Measurements from ENCODE around the gene TNFAIP6.
"Not testable (repeated sequence)": the region's sequence is repeated elsewhere in the genome, so short reads cannot be mapped to it uniquely, and the experiment has no call there.

TNFAIP6 gene, protein sequence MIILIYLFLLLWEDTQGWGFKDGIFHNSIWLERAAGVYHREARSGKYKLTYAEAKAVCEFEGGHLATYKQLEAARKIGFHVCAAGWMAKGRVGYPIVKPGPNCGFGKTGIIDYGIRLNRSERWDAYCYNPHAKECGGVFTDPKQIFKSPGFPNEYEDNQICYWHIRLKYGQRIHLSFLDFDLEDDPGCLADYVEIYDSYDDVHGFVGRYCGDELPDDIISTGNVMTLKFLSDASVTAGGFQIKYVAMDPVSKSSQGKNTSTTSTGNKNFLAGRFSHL

DNA sequence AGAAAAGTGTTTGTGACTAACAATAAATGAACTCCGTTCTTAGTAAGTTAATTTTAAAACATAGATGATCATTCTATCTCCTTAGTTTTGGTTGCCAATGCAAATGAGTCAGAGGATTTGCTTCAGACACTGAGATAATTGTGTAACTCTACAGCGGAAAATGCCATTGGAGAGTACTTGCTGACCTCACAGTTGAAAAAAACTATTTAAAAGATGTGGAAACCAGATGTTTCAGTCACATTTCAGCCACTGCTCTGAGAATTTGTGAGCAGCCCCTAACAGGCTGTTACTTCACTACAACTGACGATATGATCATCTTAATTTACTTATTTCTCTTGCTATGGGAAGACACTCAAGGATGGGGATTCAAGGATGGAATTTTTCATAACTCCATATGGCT is at the start of gene TNFAIP6:
TNFAIP6 (plus strand) TSS at position 234 of the 400 bp plus-strand sequence; CDS start at position 309, 75 bp downstream.
- H3K27me3 ChIP-seq (ENCODE audit: control insufficient read depth, insufficient read depth, low read length), result no peaks in the 10 kb centered on the region
- H3K4me3 ChIP-seq (ENCODE audit: low read length), result no peak within 1 kb of the TSS
- H3K4me1 ChIP-seq (ENCODE audit: control insufficient read depth, insufficient read depth, low read length), result no peaks in the 10 kb centered on the region
- H3K9me3 ChIP-seq (ENCODE audit: control insufficient read depth, low read length), result no peaks in the 10 kb centered on the region
- H3K9ac ChIP-seq (ENCODE audit: low read length), result no peak within 1 kb of the TSS
- H3K36me3 ChIP-seq (ENCODE audit: control insufficient read depth, insufficient read depth, low read length), result no peaks in the 10 kb centered on the region

DNA sequence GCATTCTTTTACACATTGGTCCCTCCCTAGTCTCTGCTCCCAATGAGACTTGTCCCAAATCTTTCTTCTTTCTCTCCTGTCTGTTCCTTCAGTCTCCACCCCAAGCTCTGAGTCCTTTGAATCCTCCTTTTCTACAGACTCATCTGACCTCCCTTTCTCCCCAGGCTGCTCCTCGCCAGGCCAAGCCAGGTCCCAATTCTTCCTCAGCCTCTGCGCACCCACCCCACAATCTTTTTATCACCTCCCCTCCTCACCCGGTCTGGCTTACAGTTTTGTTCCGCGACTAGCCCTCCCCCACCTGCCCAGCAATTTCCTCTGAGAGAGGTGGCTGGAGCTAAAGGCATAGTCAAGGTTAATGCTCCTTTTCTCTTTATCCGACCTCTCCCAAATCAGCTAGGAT is 47.1 kb upstream of the TNFAIP6 start:
- not testable (repeated sequence) for H3K4me1 ChIP-seq (ENCODE audit: control insufficient read depth, insufficient read depth, low read length); H3K9me3 ChIP-seq (ENCODE audit: control insufficient read depth, low read length); H3K4me3 ChIP-seq (ENCODE audit: low read length); H3K27me3 ChIP-seq (ENCODE audit: control insufficient read depth, insufficient read depth, low read length); H3K9ac ChIP-seq (ENCODE audit: low read length); H3K36me3 ChIP-seq (ENCODE audit: control insufficient read depth, insufficient read depth, low read length)

DNA sequence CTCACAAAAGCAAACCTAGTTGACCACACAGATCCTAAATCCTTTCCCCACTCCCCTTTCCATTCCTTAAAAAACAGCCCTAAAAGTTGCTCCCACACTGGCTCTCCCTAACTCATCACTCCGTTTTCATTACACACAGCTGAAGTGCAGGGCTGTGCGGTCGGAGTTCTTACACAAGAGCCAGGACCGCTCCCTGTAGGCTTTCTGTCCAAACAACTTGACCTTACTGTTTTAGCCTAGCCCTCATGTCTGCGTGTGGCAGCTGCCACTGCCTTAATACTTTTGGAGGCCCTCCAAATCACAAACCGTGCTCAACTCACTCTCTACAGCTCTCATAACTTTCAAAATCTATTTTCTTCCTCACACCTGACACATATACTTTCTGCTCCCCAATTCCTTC is 45.0 kb upstream of the TNFAIP6 start:
- not testable (repeated sequence) for H3K27me3 ChIP-seq (ENCODE audit: control insufficient read depth, insufficient read depth, low read length); H3K4me1 ChIP-seq (ENCODE audit: control insufficient read depth, insufficient read depth, low read length); H3K36me3 ChIP-seq (ENCODE audit: control insufficient read depth, insufficient read depth, low read length); H3K9ac ChIP-seq (ENCODE audit: low read length); H3K9me3 ChIP-seq (ENCODE audit: control insufficient read depth, low read length); H3K4me3 ChIP-seq (ENCODE audit: low read length)

DNA sequence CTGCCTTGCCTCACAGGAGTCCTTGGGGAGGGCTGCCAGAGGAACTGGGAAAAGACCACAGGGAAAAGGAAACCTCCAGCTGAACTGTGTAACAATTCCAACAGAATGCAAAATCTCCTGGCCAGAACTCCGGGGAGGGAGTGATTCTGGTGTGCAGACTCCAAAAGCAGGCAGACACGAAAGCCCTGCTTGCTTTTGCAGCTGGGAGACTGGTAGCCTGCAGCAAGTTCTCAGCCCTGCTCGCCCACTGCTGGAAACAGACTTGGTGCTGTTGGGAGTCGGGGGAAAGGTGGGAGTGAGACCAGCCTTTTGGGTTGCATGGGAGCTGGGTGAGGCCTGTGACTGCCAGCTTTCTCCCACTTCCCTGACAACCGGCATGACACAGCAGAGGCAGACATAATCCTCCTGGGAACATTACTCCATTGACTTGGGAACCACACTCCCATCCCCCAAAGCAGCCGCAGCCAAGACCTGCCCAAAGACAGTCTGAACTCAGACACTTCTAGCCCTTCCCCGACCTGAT is 42.0 kb upstream of the TNFAIP6 start:
- H3K9me3 ChIP-seq (ENCODE audit: control insufficient read depth, low read length), result no peaks in the 10 kb centered on the region

DNA sequence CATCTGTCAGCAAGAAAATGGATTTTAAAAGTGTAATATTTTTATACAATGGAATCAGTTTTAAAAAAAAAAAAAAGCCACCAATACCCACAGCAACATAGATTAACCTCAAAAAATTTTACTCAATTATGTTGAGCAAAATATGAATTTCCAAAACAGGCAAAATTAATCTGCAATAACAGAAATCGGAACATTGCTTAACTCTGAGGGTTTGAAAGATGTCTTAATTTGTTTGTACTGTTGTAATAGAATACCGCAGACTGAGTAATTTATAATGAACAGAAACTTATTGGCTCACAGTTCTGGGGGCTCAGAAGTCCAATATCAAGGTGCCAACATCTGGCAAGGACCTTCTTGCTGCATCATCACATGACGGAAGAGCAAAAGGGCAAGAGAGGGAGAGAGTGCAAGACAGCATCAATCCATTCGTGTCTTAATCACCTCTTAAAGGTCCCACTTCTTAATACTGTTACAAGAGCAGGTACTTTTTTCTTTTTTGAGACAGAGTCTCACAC is 31.8 kb upstream of the TNFAIP6 start:
- no peaks in the 10 kb centered on the region for H3K4me1 ChIP-seq (ENCODE audit: control insufficient read depth, insufficient read depth, low read length)
- no peaks in the 10 kb centered on the region for H3K9me3 ChIP-seq (ENCODE audit: control insufficient read depth, low read length)
- no peaks in the 10 kb centered on the region for H3K36me3 ChIP-seq (ENCODE audit: control insufficient read depth, insufficient read depth, low read length)
- no peak overlapping the region for H3K9ac ChIP-seq (ENCODE audit: low read length)
- H3K4me3 ChIP-seq (ENCODE audit: low read length), result no peak overlapping the region
- H3K27me3 ChIP-seq (ENCODE audit: control insufficient read depth, insufficient read depth, low read length), result no peaks in the 10 kb centered on the region

More for the DNA sequence above, 42.0 kb upstream of the TNFAIP6 start:
- H3K4me1 ChIP-seq (ENCODE audit: control insufficient read depth, insufficient read depth, low read length), result no peaks in the 10 kb centered on the region
- H3K4me3 ChIP-seq (ENCODE audit: low read length), result no peak overlapping the region
- no peaks in the 10 kb centered on the region for H3K36me3 ChIP-seq (ENCODE audit: control insufficient read depth, insufficient read depth, low read length)
- no peaks in the 10 kb centered on the region for H3K27me3 ChIP-seq (ENCODE audit: control insufficient read depth, insufficient read depth, low read length)
- no peak overlapping the region for H3K9ac ChIP-seq (ENCODE audit: low read length)

DNA sequence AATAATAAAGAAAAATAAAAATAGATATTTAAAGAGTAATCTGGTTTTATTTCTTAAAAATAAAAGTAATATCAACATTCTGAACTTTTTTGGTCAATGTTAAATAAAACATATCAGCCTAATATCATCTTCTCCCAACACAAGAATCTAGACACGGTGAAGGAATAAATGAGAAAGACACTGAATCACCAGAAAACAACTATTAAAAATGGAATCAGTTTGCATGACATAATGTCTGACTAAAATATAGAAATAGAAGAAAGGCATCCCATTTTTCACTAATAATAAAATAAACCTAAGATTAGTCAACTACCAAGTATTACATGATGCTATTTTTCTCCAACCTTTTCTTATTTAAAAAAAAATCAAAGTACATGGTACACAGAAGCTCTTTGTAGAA is 30.8 kb upstream of the TNFAIP6 start:
- Histone ChIP-seq H3K9ac (ENCODE audit: low read length) (no peak overlapping the region), H3K4me1 (ENCODE audit: control insufficient read depth, insufficient read depth, low read length) (no peaks in the 10 kb centered on the region), H3K9me3 (ENCODE audit: control insufficient read depth, low read length) (no peaks in the 10 kb centered on the region), H3K4me3 (ENCODE audit: low read length) (no peak overlapping the region), H3K36me3 (ENCODE audit: control insufficient read depth, insufficient read depth, low read length) (no peaks in the 10 kb centered on the region), H3K27me3 (ENCODE audit: control insufficient read depth, insufficient read depth, low read length) (no peaks in the 10 kb centered on the region)

DNA sequence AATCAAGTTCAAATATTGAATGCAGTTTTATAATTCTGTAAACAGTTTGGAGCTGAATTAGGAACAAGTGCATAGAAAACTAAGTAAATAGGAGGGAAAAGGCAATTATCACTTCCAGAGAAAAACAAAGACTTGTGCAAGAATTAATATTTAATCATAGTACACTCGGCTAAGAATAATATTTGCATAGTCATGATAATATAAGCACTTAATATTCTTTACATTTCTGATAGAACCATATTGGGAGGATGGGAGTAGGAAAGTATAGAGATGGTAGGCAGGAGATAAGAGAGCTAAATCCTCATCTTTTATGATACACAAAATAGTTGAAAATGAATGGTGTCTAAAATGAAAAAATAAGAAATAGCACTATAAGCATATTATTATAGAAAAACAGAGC is 27.4 kb upstream of the TNFAIP6 start:
- no peak overlapping the region for H3K9ac ChIP-seq (ENCODE audit: low read length)
- no peaks in the 10 kb centered on the region for H3K9me3 ChIP-seq (ENCODE audit: control insufficient read depth, low read length)
- no peaks in the 10 kb centered on the region for H3K4me1 ChIP-seq (ENCODE audit: control insufficient read depth, insufficient read depth, low read length)
- no peaks in the 10 kb centered on the region for H3K36me3 ChIP-seq (ENCODE audit: control insufficient read depth, insufficient read depth, low read length)
- H3K27me3 ChIP-seq (ENCODE audit: control insufficient read depth, insufficient read depth, low read length), result no peaks in the 10 kb centered on the region
- H3K4me3 ChIP-seq (ENCODE audit: low read length), result no peak overlapping the region

DNA sequence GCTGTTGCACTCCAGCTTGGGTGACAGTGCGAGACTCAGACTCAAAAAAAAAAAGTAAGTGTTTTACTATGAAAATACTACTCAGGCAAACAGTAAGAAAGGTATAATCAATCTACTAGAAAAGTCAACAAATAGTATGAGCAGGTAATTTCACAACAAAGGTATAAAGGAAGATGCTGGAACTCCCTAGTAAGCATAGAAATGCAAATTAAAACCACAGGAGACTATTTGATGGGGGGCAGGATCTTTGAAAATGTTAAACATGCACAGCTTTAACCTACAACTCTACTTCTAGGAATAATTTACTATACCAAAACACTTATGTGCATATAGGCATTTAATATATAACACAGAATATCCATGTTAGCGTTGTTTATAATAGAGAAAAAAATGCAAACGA is 24.3 kb upstream of the TNFAIP6 start:
- Histone ChIP-seq H3K4me1 (ENCODE audit: control insufficient read depth, insufficient read depth, low read length) (no peaks in the 10 kb centered on the region), H3K4me3 (ENCODE audit: low read length) (no peak overlapping the region), H3K27me3 (ENCODE audit: control insufficient read depth, insufficient read depth, low read length) (no peaks in the 10 kb centered on the region), H3K36me3 (ENCODE audit: control insufficient read depth, insufficient read depth, low read length) (no peaks in the 10 kb centered on the region), H3K9me3 (ENCODE audit: control insufficient read depth, low read length) (no peaks in the 10 kb centered on the region), H3K9ac (ENCODE audit: low read length) (no peak overlapping the region)

DNA sequence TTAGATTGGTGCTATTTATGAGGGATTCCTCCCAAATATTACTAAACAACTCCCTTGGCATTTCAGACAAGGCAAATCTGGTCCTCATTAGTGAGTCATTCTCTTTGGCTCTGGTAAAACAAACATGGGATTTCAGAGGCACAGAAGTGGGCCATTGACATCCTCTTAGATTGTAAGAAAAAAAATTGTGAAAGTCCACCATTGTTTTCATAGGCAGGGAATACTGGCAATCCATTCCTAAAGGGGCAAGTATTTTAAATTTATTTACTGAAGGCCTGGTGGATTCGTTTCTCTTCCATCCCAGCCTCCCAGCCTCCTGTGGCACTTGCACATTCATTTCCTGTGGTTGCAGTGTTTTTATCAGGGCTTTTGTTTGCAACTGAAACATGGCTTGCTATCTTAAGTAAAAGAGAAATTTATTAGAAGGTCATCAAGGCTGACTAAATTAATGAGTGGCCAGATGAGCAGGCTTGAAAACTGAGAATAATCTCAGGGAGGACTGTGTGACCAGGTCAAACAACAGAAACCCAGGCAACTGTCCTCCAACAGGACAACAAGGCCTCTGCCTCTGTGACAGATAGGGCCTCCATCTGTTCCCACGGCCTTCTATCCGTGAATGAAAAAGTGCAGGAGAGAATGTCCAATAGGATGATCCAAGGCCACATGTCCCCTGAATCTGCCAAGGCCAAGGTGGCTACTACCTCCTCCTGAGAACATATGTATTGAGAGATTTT is 23.1 kb upstream of the TNFAIP6 start:
- Histone ChIP-seq H3K36me3 (ENCODE audit: control insufficient read depth, insufficient read depth, low read length) (no peaks in the 10 kb centered on the region), H3K9me3 (ENCODE audit: control insufficient read depth, low read length) (no peaks in the 10 kb centered on the region), H3K9ac (ENCODE audit: low read length) (no peak overlapping the region), H3K27me3 (ENCODE audit: control insufficient read depth, insufficient read depth, low read length) (no peaks in the 10 kb centered on the region), H3K4me3 (ENCODE audit: low read length) (no peak overlapping the region), H3K4me1 (ENCODE audit: control insufficient read depth, insufficient read depth, low read length) (no peaks in the 10 kb centered on the region)

DNA sequence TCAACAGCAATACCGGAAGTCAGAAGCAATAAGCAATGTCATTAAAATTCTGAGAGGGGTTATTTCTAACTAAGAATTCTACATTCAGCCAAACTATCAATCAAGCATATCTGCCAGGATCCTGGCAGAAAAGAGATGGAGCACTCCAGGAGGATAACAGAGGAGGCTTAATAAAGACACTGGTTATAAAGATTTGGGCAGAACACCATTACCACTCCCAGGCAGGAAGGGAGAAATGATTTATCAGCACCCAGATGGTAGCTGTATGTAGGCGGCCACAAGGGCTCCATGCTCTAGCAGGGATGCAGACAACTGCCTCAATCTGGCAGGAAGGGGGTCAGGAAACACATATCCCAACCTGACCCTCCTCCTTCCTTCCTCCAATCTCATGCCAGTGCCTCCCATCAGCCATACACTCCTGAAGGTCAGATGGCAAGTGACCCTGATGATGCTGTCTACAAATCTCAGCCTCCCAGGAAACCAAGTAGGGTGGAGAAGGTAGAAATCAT is 20.5 kb upstream of the TNFAIP6 start:
- Histone ChIP-seq H3K36me3 (ENCODE audit: control insufficient read depth, insufficient read depth, low read length) (no peaks in the 10 kb centered on the region), H3K4me3 (ENCODE audit: low read length) (no peak overlapping the region), H3K4me1 (ENCODE audit: control insufficient read depth, insufficient read depth, low read length) (no peaks in the 10 kb centered on the region), H3K9me3 (ENCODE audit: control insufficient read depth, low read length) (no peaks in the 10 kb centered on the region), H3K9ac (ENCODE audit: low read length) (no peak overlapping the region), H3K27me3 (ENCODE audit: control insufficient read depth, insufficient read depth, low read length) (no peaks in the 10 kb centered on the region)

DNA sequence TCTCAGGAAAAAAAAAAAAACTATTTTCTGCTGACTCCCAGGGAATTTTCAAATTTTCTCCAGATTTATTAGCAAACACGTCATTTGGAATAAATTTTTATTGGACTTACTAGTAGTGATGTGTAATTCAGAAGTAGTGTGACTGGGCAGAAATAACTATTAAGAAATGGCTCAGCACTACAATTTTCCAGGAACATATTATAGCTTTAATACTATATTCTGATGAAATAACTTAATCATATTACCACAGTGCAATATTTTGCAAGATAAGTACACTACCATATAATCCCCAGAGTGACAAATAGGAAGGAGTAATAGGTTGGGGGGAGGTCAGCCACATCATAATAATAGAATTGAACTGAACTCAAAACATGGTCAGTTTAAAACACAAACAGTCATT is 19.7 kb upstream of the TNFAIP6 start:
- Histone ChIP-seq H3K27me3 (ENCODE audit: control insufficient read depth, insufficient read depth, low read length) (no peaks in the 10 kb centered on the region), H3K9ac (ENCODE audit: low read length) (no peak overlapping the region), H3K36me3 (ENCODE audit: control insufficient read depth, insufficient read depth, low read length) (no peaks in the 10 kb centered on the region), H3K4me1 (ENCODE audit: control insufficient read depth, insufficient read depth, low read length) (no peaks in the 10 kb centered on the region), H3K4me3 (ENCODE audit: low read length) (no peak overlapping the region), H3K9me3 (ENCODE audit: control insufficient read depth, low read length) (no peaks in the 10 kb centered on the region)

DNA sequence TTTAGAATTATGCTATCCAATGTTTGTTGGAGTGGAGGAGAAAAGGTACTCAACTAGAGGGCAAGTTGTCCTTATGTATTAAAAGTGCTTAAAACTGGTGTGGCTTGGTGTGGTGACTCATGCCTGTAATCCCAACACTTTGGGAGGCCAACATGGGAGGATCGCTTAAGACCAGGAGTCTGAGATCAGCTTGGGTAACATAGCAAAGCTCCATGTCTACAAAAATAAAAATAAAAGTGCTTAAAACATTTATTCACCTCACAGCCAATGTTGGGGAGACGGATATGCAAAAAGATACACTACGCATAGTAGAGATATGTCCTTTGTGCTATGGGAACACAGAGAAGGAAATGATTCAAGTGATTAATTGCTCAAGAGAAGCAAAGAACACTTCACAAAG is 19.3 kb upstream of the TNFAIP6 start:
- Histone ChIP-seq H3K9ac (ENCODE audit: low read length) (no peak overlapping the region), H3K4me1 (ENCODE audit: control insufficient read depth, insufficient read depth, low read length) (no peaks in the 10 kb centered on the region), H3K36me3 (ENCODE audit: control insufficient read depth, insufficient read depth, low read length) (no peaks in the 10 kb centered on the region), H3K4me3 (ENCODE audit: low read length) (no peak overlapping the region), H3K27me3 (ENCODE audit: control insufficient read depth, insufficient read depth, low read length) (no peaks in the 10 kb centered on the region), H3K9me3 (ENCODE audit: control insufficient read depth, low read length) (no peaks in the 10 kb centered on the region)

Data from mucosa of stomach (tissue), 1 donor.